ENCODE data around the gene ZNF829. TPM values are rescaled to one million over a fixed set of nuclear protein-coding genes. Genes with fewer than 3 reads are reported as not detected.
A peak's percentile ranks its signal among the peaks of the same experiment; 100 is the strongest.

Gene ZNF829
- total RNA-seq, 2 experiments from 2014 or later, result 8.4 to 9.4 TPM

GRCh38 chr19:36850559-36851442, 65.3 kb downstream of the ZNF829 start, which contains the start of gene ZNF345:
TSS of gene ZNF345 (plus strand) at chr19:36850876. CDS start at chr19:36876831, 25,955 bp downstream.
- Mint-ChIP-seq H3K27me3 (no peaks in the 10 kb centered on the region), H3K36me3 (peaks cover 44% of the 10 kb centered on the region), H3K4me1 (peaks cover 5% of the 10 kb centered on the region), H3K4me3 (no peak within 1 kb of the TSS), H3K9me3 (peaks cover 26% of the 10 kb centered on the region), H3K27ac (no peak within 1 kb of the TSS)
- DNase-seq, result peak; percentile 87

GRCh38 chr19:36849701-36850558, 66.2 kb downstream of the ZNF829 start:
- Mint-ChIP-seq H3K27me3 (no peaks in the 10 kb centered on the region), H3K4me1 (peaks cover 8% of the 10 kb centered on the region), H3K4me3 (no peak overlapping the region), H3K27ac (no peak overlapping the region), H3K9me3 (peaks cover 28% of the 10 kb centered on the region), H3K36me3 (peaks cover 47% of the 10 kb centered on the region)
- DNase-seq, result peak; percentile 89

GRCh38 chr19:36847968-36848367, 68.1 kb downstream of the ZNF829 start:
- Mint-ChIP-seq H3K4me3 (no peak overlapping the region), H3K27me3 (no peaks in the 10 kb centered on the region), H3K9me3 (peaks cover 24% of the 10 kb centered on the region), H3K4me1 (peaks cover 8% of the 10 kb centered on the region), H3K36me3 (peaks cover 45% of the 10 kb centered on the region), H3K27ac (peak overlapping the region; percentile 5)
- no peak for DNase-seq

GRCh38 chr19:36838784-36839324, 77.2 kb downstream of the ZNF829 start:
- Mint-ChIP-seq H3K4me1 (peaks cover 3% of the 10 kb centered on the region), H3K4me3 (no peak overlapping the region), H3K9me3 (peaks cover 39% of the 10 kb centered on the region), H3K27ac (no peak overlapping the region), H3K27me3 (no peaks in the 10 kb centered on the region), H3K36me3 (peaks cover 53% of the 10 kb centered on the region)
- DNase-seq, result peak; percentile 4

Other genes with a start within 250 kb of the ZNF829 start
- 1 to 10 TPM; 7.2 to 8.3 TPM for gene ZNF461, start 249.5 kb downstream of the ZNF829 start, total RNA-seq
- 1 to 10 TPM; 8.0 to 9.4 TPM for gene ZNF567, start 228.7 kb downstream of the ZNF829 start, total RNA-seq
- 10 to 100 TPM; 10.6 to 13.6 TPM for gene ZNF850, start 143.5 kb downstream of the ZNF829 start, total RNA-seq
- 1 to 10 TPM; 9.0 to 9.6 TPM for gene ZNF790, start 77.9 kb downstream of the ZNF829 start, total RNA-seq
- 1 to 10 TPM; 3.6 to 4.9 TPM for gene ZNF345, start 65.4 kb downstream of the ZNF829 start, total RNA-seq
- gene ZNF568, start within 50 bp of the ZNF829 start, total RNA-seq, result 1 to 10 TPM; 9.5 to 9.8 TPM
- 10 to 100 TPM; 15.1 to 18.3 TPM for gene ZNF420, start 162.1 kb upstream of the ZNF829 start, total RNA-seq